Tongue (tissue), 2 donors: Measurements from ENCODE around the gene FOXC1. TPM values are rescaled to one million over a fixed set of nuclear protein-coding genes. Genes with fewer than 3 reads are reported as not detected.

Experiments
- DNase-seq: peaks from one replicate; pipeline ENCODE4 v3.0.0-alpha.2; 2015
- total RNA-seq: library from RNA; depleted of rRNA; stranded (reverse); fragments of >200 nt; gene quantifications from one replicate; pipeline ENCODE4 v1.2.3, GENCODE V29; 2014

Gene FOXC1
- total RNA-seq, 1 donor from 2014 or later, result 9.1 TPM

GRCh38 chr6:1584996-1585668 is 24.6 kb upstream of the FOXC1 start:
- DNase-seq, result no peak

GRCh38 chr6:1585669-1586049 is 24.1 kb upstream of the FOXC1 start:
- DNase-seq, result no peak

GRCh38 chr6:1586256-1586655 is 23.5 kb upstream of the FOXC1 start:
- DNase-seq, result no peak

GRCh38 chr6:1586861-1587450 is 22.8 kb upstream of the FOXC1 start:
- no peak for DNase-seq

- no peak for DNase-seq
These were observed 22.2 kb upstream of the FOXC1 start for GRCh38 chr6:1587546-1587945.

GRCh38 chr6:1587977-1588376 is 21.7 kb upstream of the FOXC1 start:
- DNase-seq, result no peak

GRCh38 chr6:1589208-1589607 is 20.5 kb upstream of the FOXC1 start:
- no peak for DNase-seq

GRCh38 chr6:1590580-1590979 is 19.1 kb upstream of the FOXC1 start:
- no peak for DNase-seq

- DNase-seq, result no peak
These were observed 18.5 kb upstream of the FOXC1 start for GRCh38 chr6:1591243-1591642.

- no peak for DNase-seq
These were observed 17.8 kb upstream of the FOXC1 start for GRCh38 chr6:1591926-1592325.

GRCh38 chr6:1592852-1593251 is 16.9 kb upstream of the FOXC1 start:
- no peak for DNase-seq

- DNase-seq, result no peak
These were observed 16.3 kb upstream of the FOXC1 start for GRCh38 chr6:1593286-1593957.

GRCh38 chr6:1593958-1594314 is 15.8 kb upstream of the FOXC1 start:
- no peak for DNase-seq

- DNase-seq, result no peak
These were observed 15.1 kb upstream of the FOXC1 start for GRCh38 chr6:1594445-1595200.

GRCh38 chr6:1595271-1596087 is 14.2 kb upstream of the FOXC1 start:
- DNase-seq, result no peak

- peak; percentile 77 for DNase-seq
These were observed 13.4 kb upstream of the FOXC1 start for GRCh38 chr6:1596088-1596852.

- no peak for DNase-seq
These were observed 12.5 kb upstream of the FOXC1 start for GRCh38 chr6:1597121-1597744.

- no peak for DNase-seq
These were observed 11.8 kb upstream of the FOXC1 start for GRCh38 chr6:1597924-1598323.

GRCh38 chr6:1598433-1598832 is 11.3 kb upstream of the FOXC1 start:
- DNase-seq, result no peak

GRCh38 chr6:1598886-1599285 is 10.8 kb upstream of the FOXC1 start:
- no peak for DNase-seq

GRCh38 chr6:1599469-1599868 is 10.2 kb upstream of the FOXC1 start:
- no peak for DNase-seq
